Mesendoderm (in vitro differentiated cells): ENCODE data around the gene NT5DC3.

Source experiments
- DNase-seq: peaks from one replicate; pipeline ENCODE4 v3.0.0; 2013
- H2AK5ac ChIP-seq: 2 replicates; pipeline ENCODE4 v1.6.1; 2013; ENCODE audit warnings: low read length, inconsistent platforms
- H2BK120ac ChIP-seq: 2 replicates; pipeline ENCODE4 v1.6.1; 2013; ENCODE audit warnings: low read depth, mild to moderate bottlenecking, low read length, moderate library complexity, mixed read lengths
- H2BK15ac ChIP-seq: replicated peaks from 2 replicates; pipeline ENCODE4 v1.6.1; 2013; ENCODE audit warnings: low read depth, mild to moderate bottlenecking, moderate library complexity
- H2BK5ac ChIP-seq: 2 replicates; pipeline ENCODE4 v1.6.1; 2013; ENCODE audit warnings: low read length, inconsistent platforms
- H3K18ac ChIP-seq: 2 replicates; pipeline ENCODE4 v1.6.1; 2013; ENCODE audit warnings: mild to moderate bottlenecking, low read length, mixed read lengths
- H3K23ac ChIP-seq: one replicate; pipeline ENCODE4 v1.6.1; 2013; ENCODE audit warnings: low read length
- H3K27ac ChIP-seq: 2 replicates; pipeline ENCODE4 v1.5.1; 2013; ENCODE audit warnings: low read depth, mild to moderate bottlenecking, inconsistent platforms, low read length, moderate library complexity
- H3K27me3 ChIP-seq: 2 replicates; pipeline ENCODE4 v1.6.1; 2013; ENCODE audit warnings: low read length, control low read depth, mild to moderate bottlenecking, inconsistent platforms; ENCODE audit not compliant: insufficient read depth, poor library complexity
- H3K36me3 ChIP-seq: 2 replicates; pipeline ENCODE4 v1.6.1; 2013; ENCODE audit warnings: low read length, inconsistent platforms; ENCODE audit not compliant: control insufficient read depth, insufficient read depth
- H3K4ac ChIP-seq: one replicate; pipeline ENCODE4 v1.6.1; 2013; ENCODE audit warnings: low read depth, mild to moderate bottlenecking, low read length, moderate library complexity
- H3K4me1 ChIP-seq: 2 replicates; pipeline ENCODE4 v1.6.1; 2013; ENCODE audit warnings: low read depth, low read length, inconsistent platforms; ENCODE audit not compliant: control insufficient read depth
- H3K4me2 ChIP-seq: 2 replicates; pipeline ENCODE4 v1.6.1; 2013; ENCODE audit warnings: low read length
- H3K4me3 ChIP-seq: 2 replicates; pipeline ENCODE4 v1.5.1; 2013; ENCODE audit warnings: mild to moderate bottlenecking, low read length
- H3K56ac ChIP-seq: one replicate; pipeline ENCODE4 v1.6.1; 2013; ENCODE audit warnings: low read length
- H3K79me1 ChIP-seq: 2 replicates; pipeline ENCODE4 v1.6.1; 2013; ENCODE audit warnings: low read length, inconsistent platforms
- H3K79me2 ChIP-seq: 2 replicates; pipeline ENCODE4 v1.6.1; 2013; ENCODE audit warnings: mild to moderate bottlenecking, low read length; ENCODE audit not compliant: control insufficient read depth, insufficient read depth
- H3K9ac ChIP-seq: 2 replicates; pipeline ENCODE4 v1.6.1; 2013; ENCODE audit warnings: low read length, inconsistent platforms
- H4K5ac ChIP-seq: one replicate; pipeline ENCODE4 v1.6.1; 2013; ENCODE audit warnings: low read length
- H4K8ac ChIP-seq: one replicate; pipeline ENCODE4 v1.6.1; 2013; ENCODE audit warnings: low read depth, mild to moderate bottlenecking, control low read depth, low read length, moderate library complexity
- WGBS: extraction: QIAGEN DNeasy Blood & Tissue Kit; methylation state at CpG from one replicate; pipeline ENCODE4 v1.1.7; 2013; ENCODE audit warnings: low lambda C conversion rate, missing lambda C conversion rate; ENCODE audit not compliant: insufficient coverage; ENCODE audit errors: extremely low coverage; 5-methylcytosine and 5-hydroxymethylcytosine counted together

The NT5DC3 gene

DNA sequence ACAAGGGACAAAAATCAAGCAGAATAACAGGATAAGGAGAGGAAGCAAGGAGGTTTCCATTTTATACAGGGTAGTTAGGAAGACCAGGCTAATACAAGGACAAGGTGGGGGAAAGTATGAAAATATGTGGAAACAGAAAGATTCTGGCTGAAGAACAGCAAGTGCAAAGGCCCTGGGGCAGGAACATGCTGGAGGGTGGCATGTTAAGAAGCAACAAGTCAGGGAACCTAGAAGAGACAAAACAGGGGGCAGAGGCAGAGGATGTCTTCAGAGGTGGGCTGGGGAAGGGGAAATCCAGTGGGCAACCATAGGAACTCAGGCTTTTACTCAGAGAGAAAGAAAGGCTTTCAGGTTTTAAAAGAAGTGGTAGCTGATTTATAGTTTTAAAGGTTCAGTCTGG, 54.8 kb downstream of the NT5DC3 start:
- Histone ChIP-seq H3K23ac (no peak overlapping the region), H3K4me3 (no peak overlapping the region), H3K79me1 (no peaks in the 10 kb centered on the region), H3K27me3 (no peaks in the 10 kb centered on the region), H3K4me1 (no peaks in the 10 kb centered on the region), H4K8ac (no peak overlapping the region), H2BK120ac (no peak overlapping the region), H3K9ac (no peak overlapping the region), H3K27ac (no peak overlapping the region), H3K56ac (no peak overlapping the region), H3K4me2 (no peak overlapping the region), H2BK5ac (no peak overlapping the region), H4K5ac (no peak overlapping the region), H3K18ac (no peak overlapping the region), H3K4ac (no peak overlapping the region), H2BK15ac (no peak overlapping the region), H3K36me3 (peaks cover 5% of the 10 kb centered on the region), H3K79me2 (no peaks in the 10 kb centered on the region), H2AK5ac (no peak overlapping the region)
- no peak for DNase-seq

DNA sequence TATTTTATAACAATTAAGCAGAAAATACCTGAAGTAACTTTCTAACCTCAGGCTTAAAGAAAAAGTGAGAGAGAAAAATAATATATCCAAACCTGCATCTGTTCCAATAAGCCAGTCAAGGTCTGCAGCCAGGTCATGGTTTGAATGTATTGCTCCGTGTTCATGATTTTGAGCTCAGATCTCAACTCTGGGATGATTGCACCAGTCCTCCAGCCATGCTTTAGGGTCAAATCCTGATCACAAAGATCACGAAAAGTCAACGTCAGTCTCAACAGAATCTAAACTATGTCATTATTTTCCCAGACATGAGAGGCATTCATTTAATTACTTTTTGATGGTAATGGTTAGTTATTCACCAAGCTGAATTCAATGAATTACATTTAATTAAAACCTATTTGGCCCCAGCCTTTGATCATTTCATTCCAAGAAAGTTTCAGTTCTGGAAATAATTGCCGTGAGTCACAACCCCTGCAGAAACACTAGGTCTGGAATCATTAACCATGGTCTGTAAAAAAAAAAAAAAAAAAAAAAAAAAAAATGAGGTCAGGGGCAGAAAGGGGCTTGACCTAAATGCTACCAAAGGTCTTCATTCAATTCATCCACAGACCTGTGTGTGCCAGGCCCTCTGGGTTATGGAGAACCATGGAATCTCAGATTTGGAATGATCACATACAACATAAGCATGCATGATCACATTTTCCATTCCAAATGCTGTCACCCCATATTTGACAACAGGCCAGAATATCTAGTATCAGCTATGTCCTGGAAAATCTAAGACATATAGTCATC, 55.6 kb downstream of the NT5DC3 start:
- H3K56ac ChIP-seq = no peak overlapping the region
- no peak overlapping the region for H3K4me2 ChIP-seq
- H2BK120ac ChIP-seq = no peak overlapping the region
- H2BK15ac ChIP-seq = no peak overlapping the region
- H3K18ac ChIP-seq = no peak overlapping the region
- no peaks in the 10 kb centered on the region for H3K79me2 ChIP-seq
- no peak overlapping the region for H4K8ac ChIP-seq
- H4K5ac ChIP-seq = no peak overlapping the region
- H3K9ac ChIP-seq = no peak overlapping the region
- no peak overlapping the region for H2BK5ac ChIP-seq
- no peak overlapping the region for H3K27ac ChIP-seq
- no peak overlapping the region for H3K4ac ChIP-seq
- no peaks in the 10 kb centered on the region for H3K27me3 ChIP-seq
- no peak overlapping the region for H2AK5ac ChIP-seq
- H3K4me1 ChIP-seq = no peaks in the 10 kb centered on the region
- WGBS = no CpG with 5 or more reads among the region's 4 CpGs
- no peak overlapping the region for H3K4me3 ChIP-seq
- DNase-seq = no peak
- H3K79me1 ChIP-seq = no peaks in the 10 kb centered on the region
- H3K36me3 ChIP-seq = peaks cover 5% of the 10 kb centered on the region
- H3K23ac ChIP-seq = no peak overlapping the region

- Histone ChIP-seq H3K23ac (no peak overlapping the region), H3K4me1 (no peaks in the 10 kb centered on the region), H2BK120ac (no peak overlapping the region), H2AK5ac (no peak overlapping the region), H2BK15ac (no peak overlapping the region), H3K4me2 (no peak overlapping the region), H3K4me3 (no peak overlapping the region), H3K4ac (no peak overlapping the region), H4K8ac (no peak overlapping the region), H2BK5ac (no peak overlapping the region), H3K79me2 (no peaks in the 10 kb centered on the region), H3K36me3 (peaks cover 5% of the 10 kb centered on the region), H3K18ac (no peak overlapping the region), H3K27ac (no peak overlapping the region), H4K5ac (no peak overlapping the region), H3K27me3 (no peaks in the 10 kb centered on the region), H3K79me1 (no peaks in the 10 kb centered on the region), H3K56ac (no peak overlapping the region), H3K9ac (no peak overlapping the region)
- WGBS = no CpG with 5 or more reads among the region's 5 CpGs
- DNase-seq = no peak
Measured at GRCh38 chr12:103783744-103784664, 57.0 kb downstream of the NT5DC3 start.

DNA sequence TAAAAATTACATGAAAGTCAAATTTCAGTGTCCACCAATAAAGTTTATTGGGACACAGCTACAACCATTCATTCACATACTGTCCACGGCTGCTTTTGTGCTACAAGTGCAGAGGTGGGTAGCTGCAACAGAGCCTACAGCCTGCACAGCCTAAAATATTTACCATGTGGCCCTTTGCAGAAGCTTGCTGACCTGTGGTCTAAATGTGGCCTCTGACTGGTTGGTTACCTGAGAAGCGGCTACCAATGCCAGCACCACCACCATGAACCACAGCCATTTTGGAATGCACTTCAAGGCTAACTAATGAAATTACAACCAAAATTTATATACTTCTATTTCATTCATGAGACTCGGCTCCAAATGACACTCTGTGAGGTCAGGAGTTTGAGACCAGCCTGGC, 58.6 kb downstream of the NT5DC3 start:
- Histone ChIP-seq H3K4me1 (no peaks in the 10 kb centered on the region), H2AK5ac (no peak overlapping the region), H3K4me3 (no peak overlapping the region), H2BK15ac (no peak overlapping the region), H3K27me3 (no peaks in the 10 kb centered on the region), H3K79me1 (no peaks in the 10 kb centered on the region), H3K79me2 (no peaks in the 10 kb centered on the region), H4K5ac (no peak overlapping the region), H3K4ac (no peak overlapping the region), H2BK5ac (no peak overlapping the region), H3K9ac (no peak overlapping the region), H3K18ac (no peak overlapping the region), H3K23ac (no peak overlapping the region), H2BK120ac (no peak overlapping the region), H4K8ac (no peak overlapping the region), H3K56ac (no peak overlapping the region), H3K27ac (no peak overlapping the region), H3K36me3 (peaks cover 9% of the 10 kb centered on the region), H3K4me2 (no peak overlapping the region)
- WGBS = no CpG with 5 or more reads among the region's 3 CpGs
- DNase-seq = no peak

DNA sequence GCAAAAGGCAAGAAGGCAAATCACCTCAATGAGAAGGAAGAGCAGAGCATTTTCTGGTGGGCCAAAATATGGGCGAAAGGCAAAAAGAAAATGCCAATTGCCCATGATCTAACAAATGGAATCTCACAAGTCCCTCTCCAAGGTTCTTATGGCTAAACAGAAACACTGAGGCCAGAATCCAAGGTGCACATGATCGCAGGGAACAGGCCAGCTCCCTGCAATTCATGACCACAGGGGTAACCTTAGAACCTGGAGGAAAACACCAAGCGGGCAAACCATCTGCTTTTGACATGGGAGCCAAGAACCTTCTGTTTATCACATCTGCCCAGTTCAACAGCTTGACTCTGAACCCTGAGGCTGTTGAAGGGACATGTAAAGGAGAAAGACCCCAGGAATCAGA, 60.0 kb downstream of the NT5DC3 start:
- no peak overlapping the region for H3K27ac ChIP-seq
- H3K79me1 ChIP-seq = no peaks in the 10 kb centered on the region
- no peak overlapping the region for H3K4me2 ChIP-seq
- H3K9ac ChIP-seq = no peak overlapping the region
- H2AK5ac ChIP-seq = no peak overlapping the region
- H3K36me3 ChIP-seq = peaks cover 10% of the 10 kb centered on the region
- no peaks in the 10 kb centered on the region for H3K4me1 ChIP-seq
- WGBS = no CpG with 5 or more reads among the region's 3 CpGs
- no peak for DNase-seq
- H3K79me2 ChIP-seq = no peaks in the 10 kb centered on the region
- no peak overlapping the region for H4K5ac ChIP-seq
- H3K27me3 ChIP-seq = no peaks in the 10 kb centered on the region
- H2BK120ac ChIP-seq = no peak overlapping the region
- no peak overlapping the region for H3K23ac ChIP-seq
- no peak overlapping the region for H3K4me3 ChIP-seq
- H3K56ac ChIP-seq = no peak overlapping the region
- no peak overlapping the region for H4K8ac ChIP-seq
- H3K18ac ChIP-seq = no peak overlapping the region
- no peak overlapping the region for H2BK5ac ChIP-seq
- H2BK15ac ChIP-seq = no peak overlapping the region
- no peak overlapping the region for H3K4ac ChIP-seq
